Neuronal stem cell (in vitro differentiated cells): ENCODE results near the gene ACADS.
A peak's percentile ranks its signal among the peaks of the same experiment; 100 is the strongest.

Experiments
- DNase-seq: peaks from one replicate; pipeline ENCODE4 v3.0.0-alpha.2; 2013; ENCODE audit warnings: low spot score
- H2AFZ ChIP-seq: one replicate; pipeline ENCODE4 v1.6.1; 2013; ENCODE audit warnings: mild to moderate bottlenecking, low read length, inconsistent platforms
- H2AK5ac ChIP-seq: 2 replicates; pipeline ENCODE4 v1.6.1; 2013; ENCODE audit warnings: low read depth, mild to moderate bottlenecking, inconsistent platforms, low read length, moderate library complexity, mixed read lengths
- H2BK120ac ChIP-seq: 2 replicates; pipeline ENCODE4 v1.6.1; 2013; ENCODE audit warnings: low read depth, mild to moderate bottlenecking, inconsistent platforms, low read length, moderate library complexity, mixed read lengths
- H2BK12ac ChIP-seq: one replicate; pipeline ENCODE4 v1.6.1; 2013; ENCODE audit warnings: low read length, inconsistent platforms
- H2BK15ac ChIP-seq: 2 replicates; pipeline ENCODE4 v1.6.1; 2013; ENCODE audit warnings: mild to moderate bottlenecking, low read length, inconsistent platforms, mixed read lengths
- H2BK5ac ChIP-seq: one replicate; pipeline ENCODE4 v1.6.1; 2013; ENCODE audit warnings: inconsistent platforms, mild to moderate bottlenecking, low read length, moderate library complexity
- H3K14ac ChIP-seq: one replicate; pipeline ENCODE4 v1.6.1; 2013; ENCODE audit warnings: low read length, inconsistent platforms
- H3K18ac ChIP-seq: 2 replicates; pipeline ENCODE4 v1.6.1; 2013; ENCODE audit warnings: low read length, inconsistent platforms
- H3K23ac ChIP-seq: 2 replicates; pipeline ENCODE4 v1.6.1; 2013; ENCODE audit warnings: low read depth, mild to moderate bottlenecking, mixed read lengths, low read length, inconsistent platforms; ENCODE audit not compliant: poor library complexity
- H3K27ac ChIP-seq: replicated peaks from 3 replicates; pipeline ENCODE4 v1.5.1; 2013; ENCODE audit warnings: low read length, inconsistent platforms
- H3K27me3 ChIP-seq, 3 experiments: 2 replicates each; pipeline ENCODE4 v1.6.1; 2013; ENCODE audit warnings: low read length in 3 of 3, mild to moderate bottlenecking in 2 of 3, inconsistent platforms in 1 of 3, low read depth in 1 of 3, mixed read lengths in 1 of 3, moderate library complexity in 1 of 3; ENCODE audit not compliant: control insufficient read depth in 3 of 3, insufficient read depth in 3 of 3
- H3K36me3 ChIP-seq, 2 donors: replicated peaks in 1 of 2; 2 replicates each; pipeline ENCODE4 v1.6.1; 2013; ENCODE audit warnings: low read length in 2 of 2; ENCODE audit not compliant: control insufficient read depth in 2 of 2, insufficient read depth in 2 of 2
- H3K4ac ChIP-seq: 2 replicates; pipeline ENCODE4 v1.6.1; 2013; ENCODE audit warnings: inconsistent platforms, mild to moderate bottlenecking, low read length, moderate library complexity
- H3K4me1 ChIP-seq, 2 donors: 1 replicate in 1 of 2; 2 replicates in 1 of 2; pipeline ENCODE4 v1.6.1; 2013; ENCODE audit warnings: low read length in 2 of 2, low read depth in 1 of 2; ENCODE audit not compliant: control insufficient read depth in 2 of 2, insufficient read depth in 1 of 2
- H3K4me2 ChIP-seq: one replicate; pipeline ENCODE4 v1.6.1; 2013; ENCODE audit warnings: mild to moderate bottlenecking, low read length, inconsistent platforms; ENCODE audit not compliant: insufficient read depth, poor library complexity, severe bottlenecking
- H3K4me3 ChIP-seq, 2 donors: 2 replicates each; pipeline ENCODE4 v1.5.1; 2013; ENCODE audit warnings: low read length in 2 of 2, mild to moderate bottlenecking in 2 of 2, inconsistent platforms in 1 of 2, moderate library complexity in 1 of 2
- H3K79me1 ChIP-seq: one replicate; pipeline ENCODE4 v1.6.1; 2013; ENCODE audit warnings: low read depth, mild to moderate bottlenecking, inconsistent platforms, low read length, moderate library complexity
- H3K9ac ChIP-seq: one replicate; pipeline ENCODE4 v1.6.1; 2013; ENCODE audit warnings: mild to moderate bottlenecking, low read depth, low read length, inconsistent platforms; ENCODE audit not compliant: poor library complexity
- H3K9me3 ChIP-seq, 2 donors: replicated peaks in 1 of 2; 2 replicates each; pipeline versions ENCODE3 to v1.6.1; 2013; ENCODE audit warnings: low read length in 2 of 2, mild to moderate bottlenecking in 2 of 2, inconsistent platforms in 1 of 2, low read depth in 1 of 2, mixed read lengths in 1 of 2, moderate library complexity in 1 of 2; ENCODE audit not compliant: control insufficient read depth in 2 of 2, insufficient read depth in 1 of 2
- H4K8ac ChIP-seq: one replicate; pipeline ENCODE4 v1.6.1; 2013; ENCODE audit warnings: low read depth, mild to moderate bottlenecking, inconsistent platforms, low read length, moderate library complexity
- H4K91ac ChIP-seq: one replicate; pipeline ENCODE4 v1.6.1; 2013; ENCODE audit warnings: low read length, low read depth, mild to moderate bottlenecking, inconsistent platforms; ENCODE audit not compliant: poor library complexity
- WGBS, 2 donors: extraction: QIAGEN DNeasy Blood & Tissue Kit; methylation state at CpG; one replicate each; pipeline ENCODE4 v1.1.7; 2013; ENCODE audit warnings: missing lambda C conversion rate in 2 of 2, mixed read lengths in 1 of 2; ENCODE audit not compliant: insufficient read length in 2 of 2, insufficient replicate concordance in 1 of 2; ENCODE audit errors: extremely low coverage in 2 of 2; 5-methylcytosine and 5-hydroxymethylcytosine counted together

The ACADS gene

DNA sequence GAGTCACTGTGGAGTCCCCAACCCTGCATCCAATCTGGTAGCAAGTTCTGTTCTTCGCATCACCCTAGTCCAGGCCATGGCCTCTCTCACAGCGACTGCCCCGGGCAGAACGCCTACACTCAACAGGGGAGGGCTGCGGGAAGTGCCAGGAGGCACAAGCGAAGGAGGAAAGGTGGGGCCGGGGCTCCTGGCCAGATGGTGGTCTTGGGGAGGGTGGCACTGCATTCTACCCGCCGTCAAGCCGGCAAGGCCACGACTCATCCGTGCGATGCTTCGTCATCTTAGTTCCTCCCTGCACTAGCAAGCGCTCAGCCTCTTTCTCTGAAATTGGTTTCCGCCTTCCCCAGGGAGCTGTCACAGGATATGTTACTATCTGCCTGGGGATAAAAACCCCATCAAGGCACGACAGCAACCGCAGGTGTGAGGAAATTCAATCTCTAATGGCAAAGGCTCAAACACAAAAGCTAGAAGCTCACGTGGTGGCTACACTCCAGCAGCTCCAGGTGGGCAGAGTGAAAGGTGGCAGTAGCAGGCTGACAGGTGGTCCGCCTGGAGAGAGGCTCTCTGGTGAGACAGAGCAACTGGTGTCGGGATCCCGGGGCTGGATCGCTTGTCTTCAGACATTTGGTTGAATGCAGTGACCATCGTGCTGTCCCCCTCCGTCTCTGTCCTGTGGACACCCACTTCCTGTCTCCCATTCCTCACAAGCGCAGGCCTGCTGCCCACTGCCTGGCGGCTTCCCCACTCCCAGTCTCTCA lies 34.1 kb downstream of the ACADS start:
- no peak for DNase-seq
- H2BK120ac ChIP-seq, result no peak overlapping the region
- peak overlapping the region; percentile 32 for H3K23ac ChIP-seq
- H3K36me3 ChIP-seq, result peaks cover 8 to 50% of the 10 kb centered on the region in 2 donors
- H3K18ac ChIP-seq, result no peak overlapping the region
- H3K14ac ChIP-seq, result no peak overlapping the region
- H2AFZ ChIP-seq, result no peak overlapping the region
- no peak overlapping the region for H2AK5ac ChIP-seq
- no peak overlapping the region for H4K8ac ChIP-seq
- H3K4ac ChIP-seq, result no peak overlapping the region
- H2BK15ac ChIP-seq, result no peak overlapping the region
- WGBS, 2 donors, result no CpG with 5 or more reads among the region's 27 CpGs
- no peak overlapping the region for H4K91ac ChIP-seq
- H2BK12ac ChIP-seq, result no peak overlapping the region
- no peak overlapping the region for H3K4me2 ChIP-seq
- H3K27me3 ChIP-seq, result no peaks in the 10 kb centered on the region
- peak overlapping the region; percentile 2 for H2BK5ac ChIP-seq
- no peak overlapping the region for H3K9ac ChIP-seq
- peaks cover 5 to 9% of the 10 kb centered on the region in 2 donors for H3K4me1 ChIP-seq
- H3K4me3 ChIP-seq, result no peak overlapping the region
- H3K79me1 ChIP-seq, result no peaks in the 10 kb centered on the region
- no peaks in the 10 kb centered on the region for H3K9me3 ChIP-seq
- no peak overlapping the region for H3K27ac ChIP-seq

DNA sequence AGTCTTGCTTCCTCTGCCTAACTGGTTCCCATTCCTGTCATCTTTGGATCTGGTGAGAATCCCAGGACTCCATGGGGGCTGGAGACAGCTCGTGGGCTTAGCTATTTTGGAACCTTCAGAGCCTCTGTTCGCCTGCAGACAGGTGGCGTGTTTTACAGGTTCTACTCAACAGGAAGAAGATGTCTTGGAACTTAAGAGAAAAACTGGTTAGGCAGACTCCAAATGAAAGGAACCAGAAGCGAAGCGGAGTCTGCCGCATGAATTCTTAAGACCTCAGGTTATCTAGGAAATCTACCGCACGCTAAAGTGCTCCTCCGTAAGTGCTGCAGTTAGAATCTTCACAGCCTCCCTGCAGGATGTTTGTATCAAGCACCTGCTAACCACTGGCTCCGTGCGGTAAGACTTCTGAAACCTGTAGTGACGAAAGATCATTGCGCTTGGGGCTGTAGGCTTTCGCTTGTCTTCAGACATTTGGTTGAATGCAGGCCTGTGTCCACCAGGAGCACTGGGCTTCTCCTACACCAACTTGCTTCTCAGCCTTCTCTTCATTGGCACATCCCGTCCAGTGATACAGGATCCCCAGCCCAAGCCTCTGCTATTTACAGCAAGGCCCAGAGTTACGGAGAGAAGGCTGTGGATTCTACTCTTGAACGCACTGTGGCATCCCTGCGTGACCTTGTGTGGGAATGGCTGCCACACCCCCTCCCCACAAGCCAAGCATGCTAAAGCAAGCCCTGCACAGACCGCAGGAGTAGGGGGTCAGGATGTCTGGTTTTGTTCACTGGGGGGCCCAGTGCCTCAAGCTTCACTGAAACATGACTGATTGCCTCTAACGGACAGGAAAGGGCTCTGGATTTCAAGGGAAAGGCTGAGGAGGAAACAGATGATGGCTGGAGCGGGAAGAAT lies 35.0 kb downstream of the ACADS start:
- no peak overlapping the region for H2BK120ac ChIP-seq
- H3K4me1 ChIP-seq, result peaks cover 5 to 9% of the 10 kb centered on the region in 2 donors
- no peak overlapping the region for H3K27ac ChIP-seq
- H2AK5ac ChIP-seq, result no peak overlapping the region
- H3K4me3 ChIP-seq, result no peak overlapping the region
- H3K18ac ChIP-seq, result no peak overlapping the region
- no CpG with 5 or more reads among the region's 21 CpGs for WGBS, 2 donors
- peaks cover 8 to 59% of the 10 kb centered on the region in 2 donors for H3K36me3 ChIP-seq
- no peak overlapping the region for H3K4ac ChIP-seq
- no peak overlapping the region for H4K91ac ChIP-seq
- no peak overlapping the region for H3K14ac ChIP-seq
- no peak overlapping the region for H4K8ac ChIP-seq
- H3K9me3 ChIP-seq, result no peaks in the 10 kb centered on the region
- peak overlapping the region; percentile 2 for H2BK5ac ChIP-seq
- H3K23ac ChIP-seq, result peak overlapping the region; percentile 32
- H3K79me1 ChIP-seq, result no peaks in the 10 kb centered on the region
- DNase-seq, result no peak
- no peaks in the 10 kb centered on the region for H3K27me3 ChIP-seq
- H2AFZ ChIP-seq, result no peak overlapping the region
- H2BK12ac ChIP-seq, result no peak overlapping the region
- no peak overlapping the region for H3K9ac ChIP-seq
- no peak overlapping the region for H2BK15ac ChIP-seq
- H3K4me2 ChIP-seq, result no peak overlapping the region

DNA sequence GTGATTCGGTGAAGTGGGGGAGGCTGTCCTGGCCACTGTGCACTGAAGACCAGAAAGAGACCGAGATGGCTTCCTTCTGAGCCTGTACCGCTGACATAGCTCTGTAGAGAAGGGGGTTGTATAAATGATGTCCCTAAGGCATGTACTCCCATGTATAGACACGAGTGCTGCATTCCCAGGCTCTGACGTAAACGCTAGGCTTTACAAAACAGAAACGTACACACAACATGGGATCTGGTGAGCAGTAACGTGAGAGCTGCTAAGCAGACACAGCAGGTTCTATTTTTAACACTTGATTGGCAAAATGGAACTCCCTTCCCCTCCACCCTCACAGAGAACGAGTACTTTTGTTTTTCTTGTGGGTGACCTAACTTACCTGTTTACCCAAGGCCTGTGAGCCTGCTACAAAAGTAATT lies 35.9 kb downstream of the ACADS start:
- H3K9me3 ChIP-seq, result no peaks in the 10 kb centered on the region
- no CpG with 5 or more reads among the region's 9 CpGs for WGBS, 2 donors
- no peak for DNase-seq

DNA sequence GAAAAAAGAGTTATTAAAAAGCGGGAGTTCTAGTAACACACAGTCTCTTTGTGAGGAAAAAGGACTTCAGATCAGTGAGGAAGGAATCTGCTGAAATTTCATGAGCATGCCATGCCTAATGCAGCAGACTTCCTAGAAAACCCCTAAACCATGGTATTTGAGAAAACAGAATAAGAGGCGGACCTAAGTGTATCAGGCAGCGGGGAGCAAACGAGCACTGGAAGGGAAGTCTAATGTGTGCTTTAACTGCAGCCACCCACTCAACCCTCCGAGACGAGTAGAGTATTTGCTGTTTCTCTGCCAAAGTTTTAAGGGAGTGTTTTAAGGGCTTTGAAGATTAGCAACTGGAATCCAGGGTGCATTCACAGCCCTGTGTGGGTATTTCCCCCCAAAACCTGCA lies 36.5 kb downstream of the ACADS start:
- DNase-seq, result no peak
- no peak overlapping the region for H2BK15ac ChIP-seq
- H3K79me1 ChIP-seq, result no peaks in the 10 kb centered on the region
- H3K18ac ChIP-seq, result no peak overlapping the region
- H2BK12ac ChIP-seq, result no peak overlapping the region
- peaks cover 22 to 73% of the 10 kb centered on the region in 2 donors for H3K36me3 ChIP-seq
- H3K4me2 ChIP-seq, result no peak overlapping the region
- no peak overlapping the region for H3K27ac ChIP-seq
- peaks cover 5 to 9% of the 10 kb centered on the region in 2 donors for H3K4me1 ChIP-seq
- no peak overlapping the region for H3K23ac ChIP-seq
- no peak overlapping the region for H2AK5ac ChIP-seq
- no CpG with 5 or more reads among the region's 6 CpGs for WGBS, 2 donors
- no peak overlapping the region for H4K91ac ChIP-seq
- no peak overlapping the region for H2BK5ac ChIP-seq
- H3K14ac ChIP-seq, result no peak overlapping the region
- H2BK120ac ChIP-seq, result no peak overlapping the region
- no peaks in the 10 kb centered on the region for H3K9me3 ChIP-seq
- H3K4me3 ChIP-seq, result no peak overlapping the region
- no peak overlapping the region for H4K8ac ChIP-seq
- no peak overlapping the region for H3K9ac ChIP-seq
- no peak overlapping the region for H3K4ac ChIP-seq
- no peaks in the 10 kb centered on the region for H3K27me3 ChIP-seq
- H2AFZ ChIP-seq, result no peak overlapping the region

More for the DNA sequence above, 35.9 kb downstream of the ACADS start:
- no peak overlapping the region for H3K23ac ChIP-seq
- H3K36me3 ChIP-seq, result peaks cover 16 to 68% of the 10 kb centered on the region in 2 donors
- H3K27ac ChIP-seq, result no peak overlapping the region
- no peak overlapping the region for H3K4ac ChIP-seq
- H2BK5ac ChIP-seq, result no peak overlapping the region
- peaks cover 5 to 9% of the 10 kb centered on the region in 2 donors for H3K4me1 ChIP-seq
- H4K91ac ChIP-seq, result no peak overlapping the region
- no peak overlapping the region for H2BK120ac ChIP-seq
- no peak overlapping the region for H3K18ac ChIP-seq
- H2AFZ ChIP-seq, result no peak overlapping the region
- no peak overlapping the region for H3K4me2 ChIP-seq
- H3K79me1 ChIP-seq, result no peaks in the 10 kb centered on the region
- no peak overlapping the region for H3K14ac ChIP-seq
- H3K9ac ChIP-seq, result no peak overlapping the region
- H2BK15ac ChIP-seq, result no peak overlapping the region
- no peak overlapping the region for H4K8ac ChIP-seq
- no peak overlapping the region for H3K4me3 ChIP-seq
- H2AK5ac ChIP-seq, result no peak overlapping the region
- no peak overlapping the region for H2BK12ac ChIP-seq
- H3K27me3 ChIP-seq, result no peaks in the 10 kb centered on the region
